Kasumi-1 (cell line): ENCODE measurements around the gene LRRC63.
"Not testable (repeated sequence)": the region's sequence is repeated elsewhere in the genome, so short reads cannot be mapped to it uniquely, and the experiment has no call there.

Source experiments
- DNase-seq, 2 experiments: peaks; one replicate each; lab custom pipeline; 2025; lab: John Stamatoyannopoulos, UW

LRRC63 gene

DNA sequence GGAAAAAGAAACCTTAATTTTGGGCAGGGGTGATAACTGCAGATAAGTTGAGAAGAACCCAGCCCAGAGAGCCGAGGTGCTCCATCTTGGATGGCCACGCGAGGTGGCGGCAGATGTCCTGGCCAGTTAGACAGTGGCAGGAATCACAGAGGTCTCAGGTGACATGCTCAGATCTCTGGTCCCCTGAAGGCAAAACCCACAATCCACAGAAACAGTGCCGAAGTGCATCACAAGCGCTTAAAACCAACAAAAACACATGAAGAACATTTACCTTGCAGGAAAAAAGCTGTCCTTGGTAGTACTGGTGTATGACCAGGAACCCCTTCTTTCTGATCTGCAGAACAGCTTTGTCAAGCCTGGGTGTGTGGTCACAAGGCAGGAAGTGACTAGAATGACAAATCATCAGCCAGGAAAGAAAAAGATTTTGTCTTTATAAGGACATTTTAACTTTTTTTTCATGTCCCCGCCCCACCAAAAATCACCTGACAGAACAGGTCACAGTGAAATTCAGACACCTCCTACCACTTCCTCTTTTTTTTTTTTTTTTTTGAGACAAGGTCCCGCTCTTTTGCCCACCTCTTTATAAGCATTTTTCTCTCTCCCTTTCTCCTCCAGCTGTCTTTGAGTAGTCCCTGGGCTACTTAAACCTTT is 29.8 kb upstream of the LRRC63 start, which contains the start of gene LCP1:
Gene LCP1 (minus strand): TSS at position 338 of the 651 bp plus-strand sequence. CDS start 22,515 bp downstream, outside the sequence.
- peak; percentile 75 to 76 for DNase-seq

DNA sequence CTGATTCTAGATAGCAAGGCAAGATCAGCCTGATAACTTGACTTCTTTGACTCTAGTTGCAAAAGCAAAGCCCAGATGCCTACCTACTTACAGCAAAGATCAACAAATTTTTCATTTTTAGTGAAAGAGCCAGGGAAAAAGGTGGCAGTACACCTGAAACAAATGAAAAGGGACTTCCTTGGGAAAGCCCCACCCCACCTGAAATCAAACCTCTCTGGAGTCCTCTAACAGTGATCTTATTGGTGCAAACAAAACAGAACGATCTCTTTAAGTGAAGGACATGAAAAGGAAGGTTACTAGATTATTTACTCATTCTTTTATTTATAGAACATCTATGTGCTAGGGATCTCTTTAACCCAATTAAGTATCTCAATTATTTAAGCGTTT is 29.2 kb upstream of the LRRC63 start:
- no peak for DNase-seq

DNA sequence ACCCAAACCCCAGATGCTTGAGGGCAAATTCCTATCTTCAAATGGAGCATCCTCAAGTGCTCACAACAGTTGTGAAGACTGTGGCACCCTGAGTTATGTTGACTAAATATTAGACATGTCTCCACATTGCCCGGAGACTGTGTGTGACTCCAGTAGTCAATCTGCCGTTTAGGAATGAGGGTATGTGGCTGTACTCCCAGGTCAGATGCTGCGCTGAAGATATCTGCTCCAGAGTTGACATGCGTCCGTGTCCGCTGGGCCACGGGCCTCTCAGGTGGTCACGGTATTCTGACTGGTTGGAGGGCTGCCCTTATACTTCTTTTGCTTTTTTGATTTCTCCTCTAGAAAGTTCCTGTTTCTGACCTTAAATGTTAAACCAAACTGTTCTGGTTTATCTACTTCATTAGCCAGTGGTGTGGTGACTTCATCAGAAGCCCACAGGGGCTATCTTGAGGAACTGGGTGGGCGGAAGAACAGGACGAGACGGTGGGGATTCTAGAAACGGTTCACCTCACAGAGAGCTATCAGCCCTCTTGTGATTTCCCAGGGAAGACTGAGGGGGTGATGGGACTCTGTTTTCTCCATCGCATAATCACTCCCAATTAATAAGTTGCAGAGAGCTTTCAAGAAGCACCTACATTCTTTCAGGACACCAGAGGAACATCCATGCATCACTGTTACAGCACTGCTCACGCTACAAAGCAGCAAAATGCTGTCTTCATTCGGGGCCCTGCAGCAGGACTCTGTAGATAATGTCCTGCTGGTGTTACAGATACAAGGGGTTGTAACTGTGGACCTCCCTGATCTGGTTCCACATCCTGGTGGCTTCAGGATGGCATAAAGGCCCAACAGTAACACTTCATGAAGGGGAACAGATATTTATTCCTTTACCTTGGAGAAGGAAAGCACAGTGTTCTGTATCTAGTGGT is 28.4 kb upstream of the LRRC63 start:
- DNase-seq: no peak

DNA sequence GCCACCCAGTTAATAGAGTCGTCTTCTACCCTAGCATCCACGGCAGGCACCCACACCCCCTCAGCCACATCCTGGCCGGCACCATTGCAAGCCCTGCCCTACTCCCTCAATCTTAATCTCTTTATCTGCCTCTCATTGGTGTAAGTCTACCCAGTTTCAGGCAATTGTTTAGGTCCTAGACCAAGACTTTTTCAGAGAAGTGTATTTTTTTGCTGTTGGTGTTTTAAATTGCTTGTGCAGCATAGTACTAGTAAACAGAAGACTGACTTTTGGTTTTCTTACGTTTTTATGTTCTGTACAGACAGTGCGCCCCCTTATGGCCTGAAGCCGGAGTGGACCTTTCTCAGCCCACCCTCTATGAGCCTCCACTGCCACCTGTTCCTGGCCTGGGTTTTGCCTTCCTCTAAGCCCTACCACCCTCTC is 27.4 kb upstream of the LRRC63 start:
- DNase-seq: peak; percentile 75 to 83

DNA sequence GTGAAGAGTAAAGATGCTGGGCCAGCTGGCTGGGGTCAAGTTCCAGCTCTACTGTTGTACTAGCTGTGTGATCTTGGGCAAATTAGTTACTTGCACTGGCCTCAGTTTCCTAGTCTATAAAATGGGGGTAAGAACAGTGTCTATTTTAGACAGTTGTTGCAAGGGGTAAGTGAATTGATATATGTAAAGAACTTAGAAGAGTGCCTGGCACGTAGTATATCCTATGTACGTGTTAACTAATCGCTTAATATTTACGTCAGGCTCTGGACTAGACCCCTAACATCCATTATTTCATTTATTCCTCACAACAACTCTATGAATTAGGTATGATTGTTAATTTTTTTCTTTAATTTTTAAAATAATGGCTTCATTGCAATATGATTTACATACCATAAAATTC is 26.1 kb upstream of the LRRC63 start:
- no peak for DNase-seq

DNA sequence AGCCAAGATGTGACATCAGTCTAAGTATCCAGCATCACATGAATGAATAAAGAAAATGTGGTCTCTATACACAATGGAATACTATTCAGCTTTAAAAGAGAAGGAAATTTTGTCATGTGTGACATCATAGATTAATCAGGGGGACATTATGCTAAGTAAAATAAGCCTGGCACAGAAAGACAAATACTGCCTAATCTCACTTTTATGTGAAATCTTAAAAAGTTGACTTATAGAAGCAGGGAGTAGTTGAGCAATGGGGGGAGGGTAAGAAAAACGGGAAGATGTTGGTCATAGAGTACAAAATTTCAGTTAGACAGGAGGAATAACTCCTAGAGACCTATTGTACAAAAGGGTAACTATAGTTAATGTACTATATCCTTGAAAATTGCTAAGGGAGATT is 19.3 kb upstream of the LRRC63 start:
- DNase-seq: peak; percentile 25 to 30

DNA sequence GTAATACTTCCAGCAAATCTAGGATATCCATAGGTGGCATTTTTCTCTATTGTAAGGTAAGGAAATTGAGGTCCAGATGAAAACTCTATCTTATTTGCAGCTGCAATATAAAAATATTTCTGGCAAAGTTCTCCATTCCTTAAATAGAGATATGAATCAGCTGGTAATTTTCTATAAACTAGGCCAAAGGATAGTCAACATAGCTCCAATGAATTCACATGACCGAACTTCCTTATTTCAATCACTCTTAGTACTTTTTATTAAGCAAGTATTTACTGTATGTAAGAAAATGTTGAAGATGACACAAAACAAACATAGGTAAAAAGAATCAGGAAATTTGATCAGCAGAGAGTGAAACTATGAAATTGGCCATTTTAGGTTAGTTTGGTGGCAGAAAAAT is 16.7 kb upstream of the LRRC63 start:
- DNase-seq: no peak

DNA sequence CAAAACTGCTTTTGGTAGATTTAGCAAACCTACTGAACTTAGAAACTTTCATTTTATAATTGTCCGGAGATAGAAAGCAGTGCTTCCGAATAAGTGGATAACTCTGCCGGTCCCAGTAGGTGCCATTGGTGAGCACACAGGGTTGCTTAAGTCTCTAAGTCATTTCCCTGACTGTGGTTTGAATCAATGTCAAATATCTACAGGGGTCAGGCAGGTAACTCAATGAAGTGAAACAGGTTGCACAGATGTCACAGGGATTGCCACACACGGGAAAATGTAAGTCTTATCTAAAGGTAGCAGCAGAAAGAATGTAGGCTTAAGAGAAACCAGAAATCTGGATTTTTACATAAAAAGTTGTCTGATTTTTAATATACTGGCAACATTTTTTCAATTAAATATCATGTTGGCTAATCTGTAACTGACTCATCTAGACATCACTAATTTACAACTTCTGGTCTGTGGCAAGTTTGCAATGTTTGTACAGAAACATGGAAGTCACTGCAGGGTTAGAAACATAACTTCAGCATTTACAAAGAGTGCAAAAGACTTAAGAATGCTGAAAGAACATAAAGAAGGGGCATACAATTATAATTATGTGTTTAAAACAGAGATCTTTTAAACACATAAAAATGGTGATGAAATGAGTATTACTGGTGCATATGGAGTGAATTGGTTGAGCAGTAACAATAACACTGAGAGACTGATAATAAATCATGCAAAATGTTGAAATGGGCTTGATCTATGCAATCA is 14.3 kb upstream of the LRRC63 start:
- no peak for DNase-seq

DNA sequence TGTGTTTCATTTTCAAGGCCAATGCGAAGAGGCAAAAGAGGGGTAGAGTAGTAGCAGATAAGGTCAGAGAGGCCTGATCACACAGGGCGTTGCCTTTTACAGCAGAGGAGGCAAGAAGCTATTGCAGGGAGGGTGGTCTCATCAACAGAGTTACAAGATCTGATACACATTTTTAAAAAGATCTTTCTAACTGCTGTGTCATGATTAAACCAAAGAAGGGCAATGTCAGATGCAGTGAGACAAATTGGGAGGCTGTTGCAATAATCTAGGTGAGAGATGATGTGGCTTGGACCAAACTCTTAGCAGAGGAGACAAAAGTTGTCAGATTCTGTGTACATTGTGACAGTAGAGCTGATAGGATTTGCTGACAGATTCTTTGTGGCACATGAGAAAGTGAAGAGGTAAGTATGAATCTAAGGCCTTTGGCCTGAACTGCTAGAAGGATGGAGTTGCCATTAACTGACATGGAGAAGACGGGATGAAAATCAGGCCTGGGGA is 13.0 kb upstream of the LRRC63 start:
- no peak for DNase-seq

DNA sequence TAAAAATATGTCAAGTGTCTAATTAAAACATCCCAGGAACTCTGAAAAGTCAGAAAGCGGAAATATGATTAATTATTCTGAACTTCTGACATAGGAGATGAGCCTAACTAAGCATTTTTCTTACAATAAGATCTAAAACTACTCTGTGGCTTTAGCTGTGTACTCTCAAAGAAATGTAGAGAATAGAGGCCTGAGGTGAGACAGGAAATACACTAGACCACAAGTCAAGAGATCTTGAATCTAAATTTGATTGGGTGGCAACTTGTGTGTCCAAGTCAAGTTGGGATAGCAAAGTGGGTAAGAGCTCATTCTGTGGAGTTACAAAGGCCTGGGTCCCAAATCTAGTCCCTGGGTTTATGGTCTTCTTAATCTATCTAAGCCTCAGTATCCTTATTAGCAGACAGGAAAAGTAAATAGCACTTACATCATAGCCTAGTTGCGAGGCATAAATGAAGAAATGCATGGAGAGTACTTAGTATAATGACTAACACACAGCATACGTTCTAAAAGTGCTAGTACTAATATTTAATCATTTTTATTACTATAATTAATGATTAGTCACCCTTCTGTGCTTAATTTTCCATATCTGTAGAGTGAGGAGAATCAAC is 9.4 kb upstream of the LRRC63 start:
- no peak for DNase-seq

DNA sequence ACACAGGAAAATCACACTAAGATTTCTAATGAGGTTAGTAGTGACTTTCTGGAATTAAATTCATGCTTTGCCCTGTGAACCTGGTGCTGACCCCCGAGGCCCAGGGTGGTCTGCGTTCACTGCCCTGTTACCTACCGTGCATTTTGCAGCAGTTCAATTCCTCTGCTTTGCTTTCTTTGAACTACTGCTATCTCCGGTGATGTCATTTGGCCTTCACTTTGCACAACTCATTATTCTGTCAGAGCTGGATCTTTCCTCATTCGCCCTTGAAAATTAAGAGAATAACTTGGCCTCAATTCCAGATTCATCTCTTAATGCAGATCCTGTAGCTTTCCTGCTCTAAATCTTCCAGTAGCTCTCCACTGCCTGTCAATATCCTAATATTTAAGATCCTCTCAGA is 8.8 kb upstream of the LRRC63 start:
- DNase-seq: no peak

DNA sequence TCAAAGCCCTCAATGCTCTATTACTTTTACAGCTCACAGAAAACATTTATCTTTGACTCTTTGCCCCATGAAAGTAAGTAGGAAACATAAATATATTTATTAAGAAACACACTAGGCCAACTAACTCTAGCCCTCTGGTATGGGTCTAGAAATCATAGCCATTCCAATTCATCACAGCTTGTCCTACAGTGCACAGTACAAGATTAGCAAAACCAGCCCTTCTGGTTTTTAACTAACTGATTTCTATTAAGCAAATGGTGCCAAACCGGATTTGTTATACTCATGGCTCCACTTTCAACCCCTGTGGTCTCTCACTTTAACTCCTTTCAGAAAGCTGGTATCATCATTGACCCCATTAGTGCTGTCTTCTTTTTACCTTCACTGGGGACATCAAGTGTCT is 5.6 kb upstream of the LRRC63 start:
- no peak for DNase-seq

DNA sequence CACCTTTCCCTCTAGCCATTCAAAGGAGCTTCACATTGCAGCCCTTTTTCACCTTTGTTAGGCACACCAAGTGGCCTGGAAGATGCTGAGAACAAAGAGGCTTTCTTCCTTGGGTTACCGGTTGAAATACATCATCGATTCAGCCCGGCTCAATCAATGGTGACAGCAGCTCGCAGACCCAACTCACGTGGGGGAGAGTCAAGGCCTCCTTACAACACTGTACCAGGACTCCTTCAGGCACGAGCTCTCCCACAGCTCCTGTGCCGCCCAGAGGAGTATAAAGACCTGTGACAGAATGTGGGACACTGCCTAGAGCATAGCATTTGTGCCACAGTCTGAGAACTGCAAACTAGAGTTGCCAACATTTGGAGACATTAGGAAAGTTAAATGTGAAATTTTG is 3.9 kb upstream of the LRRC63 start:
- no peak for DNase-seq

DNA sequence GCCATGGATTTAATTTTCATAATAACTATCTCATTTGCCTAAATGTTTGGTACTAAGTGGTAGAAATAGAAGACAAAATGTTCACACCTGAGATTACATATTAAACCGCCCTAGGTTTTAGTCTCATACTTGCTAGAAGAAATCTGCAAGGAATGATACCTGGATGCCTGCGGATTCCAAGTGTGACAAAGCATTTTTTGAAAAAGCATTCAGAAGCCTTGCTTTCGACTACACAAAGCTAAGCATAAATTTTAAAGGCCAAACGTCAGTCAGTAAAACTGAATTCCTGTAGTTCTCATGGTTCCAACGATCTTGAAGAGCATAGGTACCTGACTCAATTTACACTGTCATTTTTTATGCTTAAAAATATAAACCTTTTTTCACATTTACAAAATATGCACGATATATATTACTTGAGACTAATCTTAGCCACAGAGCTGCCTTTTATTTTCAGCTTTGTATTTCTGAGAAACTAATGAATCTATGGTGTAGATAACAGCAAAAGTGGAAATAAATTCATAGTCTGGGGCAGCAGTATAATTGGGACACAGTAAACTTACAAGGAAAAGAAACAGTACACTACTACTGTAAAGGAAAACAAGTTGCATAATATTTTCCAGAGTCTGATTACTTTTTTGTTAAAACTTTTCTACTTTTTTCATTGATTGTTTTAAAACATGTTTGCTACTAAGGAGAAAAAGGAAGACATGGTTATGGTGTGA is 1.2 kb upstream of the LRRC63 start:
- no peak for DNase-seq

DNA sequence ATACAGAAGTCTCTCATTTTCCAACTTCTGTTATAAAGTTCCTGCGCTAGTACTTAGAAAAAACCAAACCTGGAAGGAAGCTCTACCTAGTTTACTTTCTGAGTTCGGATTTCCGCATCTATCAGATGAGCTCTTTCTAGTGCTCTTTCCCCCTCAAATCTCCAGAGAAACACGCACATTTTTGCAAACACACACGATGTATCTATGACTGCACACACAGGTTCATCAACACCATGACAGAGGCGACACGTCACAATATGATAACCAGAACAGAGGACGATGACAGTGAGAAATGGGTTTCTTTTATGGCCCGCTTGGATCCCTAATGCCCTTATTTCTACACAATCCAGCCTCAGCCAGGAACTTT is 629 bp upstream of the LRRC63 start:
- DNase-seq: peak; percentile 26 to 50

DNA sequence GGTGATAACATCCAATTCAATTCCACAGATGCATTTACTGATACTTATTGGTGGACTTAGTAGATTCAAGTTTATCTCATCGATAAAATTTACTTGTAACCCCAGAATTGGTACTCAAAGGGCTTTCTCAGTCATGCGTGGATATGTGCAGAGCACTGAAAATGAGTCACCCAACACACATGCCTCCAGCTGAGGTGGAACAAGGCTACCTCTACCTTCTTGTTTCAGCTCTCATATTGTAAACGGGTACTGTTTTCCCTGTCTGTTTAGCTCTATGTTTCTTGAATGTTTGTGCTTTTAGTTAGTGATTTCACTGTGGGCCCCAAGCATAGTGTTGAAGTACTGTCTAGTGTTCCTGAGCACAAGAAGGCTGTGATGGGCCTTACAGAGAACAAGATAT is 1.5 kb downstream of the LRRC63 start:
- DNase-seq: no peak

DNA sequence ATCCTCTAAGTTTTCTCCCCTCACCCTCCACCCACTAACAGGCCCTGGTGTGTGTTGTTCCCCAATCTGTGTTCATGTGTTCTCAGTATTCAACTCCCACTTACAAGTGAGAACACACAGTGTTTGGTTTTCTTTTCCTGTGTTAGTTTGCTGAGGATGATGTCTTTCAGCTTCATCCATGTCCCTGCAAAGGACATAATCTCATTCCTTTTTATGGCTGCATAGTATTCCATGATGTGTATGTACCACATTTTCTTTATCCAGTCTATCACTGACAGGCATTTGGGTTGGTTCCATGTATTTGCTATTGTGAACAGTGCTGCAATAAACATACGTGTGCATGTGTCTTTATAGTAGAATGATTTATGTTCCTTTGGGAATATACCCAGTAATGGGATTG is 3.0 kb downstream of the LRRC63 start:
- DNase-seq: not testable (repeated sequence)

DNA sequence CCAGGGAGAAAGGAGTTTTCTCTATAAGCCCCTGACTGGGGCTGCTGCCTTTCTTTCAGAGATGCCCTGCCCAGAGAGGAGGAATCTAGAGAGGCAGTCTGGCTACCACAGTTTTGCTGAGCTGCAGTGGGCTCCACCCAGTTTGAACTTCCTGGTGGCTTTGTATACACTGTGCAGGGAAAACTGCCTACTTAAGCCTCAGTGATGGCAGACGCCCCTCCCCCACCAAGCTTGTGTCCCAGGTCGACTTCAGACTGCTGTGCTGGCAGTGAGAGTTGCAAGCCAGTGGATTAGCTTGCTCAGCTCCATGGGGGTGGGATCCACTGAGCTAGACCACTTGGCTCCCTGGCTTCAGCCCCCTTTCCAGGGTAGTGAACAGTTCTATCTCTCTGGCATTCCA is 8.5 kb downstream of the LRRC63 start:
- DNase-seq: not testable (repeated sequence)

DNA sequence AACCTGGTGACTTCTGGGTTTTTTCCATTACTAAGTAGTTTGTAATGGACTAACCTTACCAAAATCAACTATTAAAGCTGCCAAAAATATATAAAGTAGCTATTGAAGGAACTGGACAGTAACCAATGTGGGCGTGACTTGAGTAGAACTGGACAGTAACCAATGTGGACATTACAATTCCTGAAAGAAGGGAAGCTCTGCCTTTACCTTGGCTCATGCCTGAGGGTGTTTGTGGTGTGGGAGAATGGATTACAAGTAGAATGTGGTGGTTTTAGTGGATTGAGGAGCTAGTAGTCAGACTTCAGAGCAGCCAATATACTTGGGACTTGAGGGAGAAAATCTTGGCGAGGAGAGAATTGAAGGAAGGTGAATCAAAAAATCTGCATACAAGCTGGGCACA is 17.5 kb downstream of the LRRC63 start:
- no peak for DNase-seq

DNA sequence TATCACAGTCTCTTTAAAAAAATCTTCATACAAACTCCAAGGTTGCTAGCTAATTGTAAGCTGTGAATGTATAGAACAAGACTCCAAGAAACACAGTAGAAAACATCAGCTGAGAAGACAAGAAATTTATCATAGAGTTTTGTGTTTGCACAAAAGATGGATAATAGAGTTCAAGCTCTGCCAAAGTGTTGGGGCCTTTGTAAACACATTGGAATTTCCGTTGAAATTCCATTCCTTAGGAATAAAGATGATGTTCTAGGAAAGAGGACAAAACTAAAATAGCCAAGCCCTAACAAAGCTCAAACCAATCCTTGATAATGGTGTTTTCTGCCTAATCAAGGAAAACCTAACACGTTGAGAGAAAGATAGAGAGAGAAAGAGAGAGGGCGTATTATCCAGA is 20.6 kb downstream of the LRRC63 start:
- no peak for DNase-seq

DNA sequence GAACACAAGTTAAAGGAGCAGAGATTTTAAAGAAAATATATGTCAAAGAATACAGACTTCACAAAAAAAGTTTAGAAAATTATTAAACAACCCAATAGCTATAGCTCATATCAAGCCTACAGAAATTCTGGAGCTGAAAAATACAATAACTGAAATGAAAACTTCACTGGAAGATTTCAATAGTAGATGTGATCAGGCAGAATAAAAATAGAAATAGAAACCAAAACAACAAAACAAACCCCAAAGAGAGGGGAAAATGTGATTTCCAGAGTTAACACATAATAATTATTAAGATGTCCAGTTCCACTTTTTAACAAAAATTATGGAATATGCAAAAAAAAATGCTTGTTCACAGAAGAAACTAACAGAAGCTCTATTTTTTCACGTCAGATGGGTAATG is 23.6 kb downstream of the LRRC63 start:
- no peak for DNase-seq
